Measurements from ENCODE around the gene THSD7A. TPM values are rescaled to one million over a fixed set of nuclear protein-coding genes. Genes with fewer than 3 reads are reported as not detected.

The THSD7A gene
- total and polyA plus RNA-seq, 2 donors from 2014 or later: 5.1 to 24.3 TPM

DNA sequence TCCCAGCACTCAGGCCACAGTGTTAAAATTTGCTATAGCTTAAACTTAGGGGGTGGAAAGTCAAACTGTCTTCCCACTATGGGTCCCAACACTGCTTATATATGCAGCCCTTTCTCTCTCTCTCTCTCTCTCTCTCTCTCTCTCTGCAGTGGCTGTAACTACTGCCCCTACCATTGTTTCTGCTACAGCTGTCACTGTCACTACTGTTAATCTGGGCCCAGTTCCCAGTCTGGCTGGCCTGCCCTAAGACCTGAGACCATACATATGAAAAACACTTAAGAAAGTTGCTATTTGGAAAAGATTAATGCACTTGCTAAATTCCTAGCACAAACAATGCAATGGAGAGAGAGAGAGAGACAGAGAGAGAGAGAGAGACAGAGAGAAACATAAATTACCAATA is 78.6 kb downstream of the THSD7A start:
- Histone ChIP-seq H3K9ac (ENCODE audit: low read length in 3 of 3) (peak overlapping the region in 1 of 3 donors; percentile 22), H3K27ac (ENCODE audit: low read depth in 2 of 2, low read length in 2 of 2) (peak overlapping the region; percentile 25 to 32), H3K36me3 (ENCODE audit: control insufficient read depth in 2 of 3, insufficient read depth in 3 of 3, low read length in 3 of 3) (no peaks in the 10 kb centered on the region), H3K4me1 (ENCODE audit: control insufficient read depth in 2 of 3, insufficient read depth in 2 of 3, low read depth in 1 of 3, low read length in 3 of 3) (peaks cover 0 to 9% (median 3%) of the 10 kb centered on the region in 3 donors), H3K4me3 (ENCODE audit: low read length in 3 of 3) (no peak overlapping the region), H3K27me3 (ENCODE audit: control insufficient read depth, insufficient read depth, low read length) (no peaks in the 10 kb centered on the region), H3K9me3 (ENCODE audit: control insufficient read depth in 2 of 3, insufficient read depth in 1 of 3, low read length in 3 of 3) (no peaks in the 10 kb centered on the region)
- TF ChIP-seq, protein P1, sequence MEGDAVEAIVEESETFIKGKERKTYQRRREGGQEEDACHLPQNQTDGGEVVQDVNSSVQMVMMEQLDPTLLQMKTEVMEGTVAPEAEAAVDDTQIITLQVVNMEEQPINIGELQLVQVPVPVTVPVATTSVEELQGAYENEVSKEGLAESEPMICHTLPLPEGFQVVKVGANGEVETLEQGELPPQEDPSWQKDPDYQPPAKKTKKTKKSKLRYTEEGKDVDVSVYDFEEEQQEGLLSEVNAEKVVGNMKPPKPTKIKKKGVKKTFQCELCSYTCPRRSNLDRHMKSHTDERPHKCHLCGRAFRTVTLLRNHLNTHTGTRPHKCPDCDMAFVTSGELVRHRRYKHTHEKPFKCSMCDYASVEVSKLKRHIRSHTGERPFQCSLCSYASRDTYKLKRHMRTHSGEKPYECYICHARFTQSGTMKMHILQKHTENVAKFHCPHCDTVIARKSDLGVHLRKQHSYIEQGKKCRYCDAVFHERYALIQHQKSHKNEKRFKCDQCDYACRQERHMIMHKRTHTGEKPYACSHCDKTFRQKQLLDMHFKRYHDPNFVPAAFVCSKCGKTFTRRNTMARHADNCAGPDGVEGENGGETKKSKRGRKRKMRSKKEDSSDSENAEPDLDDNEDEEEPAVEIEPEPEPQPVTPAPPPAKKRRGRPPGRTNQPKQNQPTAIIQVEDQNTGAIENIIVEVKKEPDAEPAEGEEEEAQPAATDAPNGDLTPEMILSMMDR (IDR thresholded peaks at IDR 0.05; ENCODE audit: borderline replicate concordance, extremely low read depth, insufficient read depth): no peak
- DNase-seq: peak in 3 of 5 donors; percentile 19 to 51 (median 41)
- FAIRE-seq: no peak
- intact Hi-C loops (cut with DNase I): no loop called here

DNA sequence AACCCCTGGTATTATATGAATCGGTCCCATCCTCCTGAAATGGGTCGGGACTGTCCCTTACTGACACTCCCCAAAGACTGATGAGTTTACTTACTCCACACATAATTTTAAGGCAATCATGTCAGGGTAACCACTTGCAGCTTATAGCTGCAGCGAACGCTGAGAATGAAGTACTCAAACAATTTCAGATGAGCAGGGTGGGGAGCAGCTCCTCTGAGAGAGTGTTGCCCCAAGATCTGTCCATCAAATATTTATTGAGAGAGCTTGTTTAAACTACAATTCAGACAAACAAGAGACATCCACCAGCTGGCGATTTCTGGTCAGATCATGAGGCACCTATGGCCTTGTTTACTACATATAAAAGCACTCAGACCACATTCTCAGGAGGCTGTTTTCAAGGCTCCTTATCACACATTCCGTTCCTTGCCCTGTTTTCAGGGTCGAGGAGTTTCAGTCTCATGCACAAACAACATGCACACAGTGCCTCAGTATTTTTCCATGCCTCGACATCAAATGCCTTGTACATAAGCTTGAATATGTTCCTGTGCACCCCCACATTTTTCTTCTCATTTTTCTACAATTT is 80.1 kb downstream of the THSD7A start:
- intact Hi-C loops (cut with DNase I): no loop called here
- H3K36me3 ChIP-seq (ENCODE audit: control insufficient read depth in 2 of 3, insufficient read depth in 3 of 3, low read length in 3 of 3): no peaks in the 10 kb centered on the region
- FAIRE-seq (peak; percentile 25), DNase-seq (peak in 1 of 5 donors; percentile 34)
- peaks cover 0 to 9% (median 3%) of the 10 kb centered on the region in 3 donors for H3K4me1 ChIP-seq (ENCODE audit: control insufficient read depth in 2 of 3, insufficient read depth in 2 of 3, low read depth in 1 of 3, low read length in 3 of 3)
- peak overlapping the region in 1 of 3 donors; percentile 41 for H3K4me3 ChIP-seq (ENCODE audit: low read length in 3 of 3)
- no peaks in the 10 kb centered on the region for H3K27me3 ChIP-seq (ENCODE audit: control insufficient read depth, insufficient read depth, low read length)
- H3K27ac ChIP-seq (ENCODE audit: low read depth in 2 of 2, low read length in 2 of 2): peak overlapping the region; percentile 71 to 73
- H3K9ac ChIP-seq (ENCODE audit: low read length in 3 of 3): peak overlapping the region in 1 of 3 donors; percentile 31
- TF ChIP-seq, protein P1 (IDR thresholded peaks at IDR 0.05; ENCODE audit: borderline replicate concordance, extremely low read depth, insufficient read depth): no peak
- H3K9me3 ChIP-seq (ENCODE audit: control insufficient read depth in 2 of 3, insufficient read depth in 1 of 3, low read length in 3 of 3): no peaks in the 10 kb centered on the region

DNA sequence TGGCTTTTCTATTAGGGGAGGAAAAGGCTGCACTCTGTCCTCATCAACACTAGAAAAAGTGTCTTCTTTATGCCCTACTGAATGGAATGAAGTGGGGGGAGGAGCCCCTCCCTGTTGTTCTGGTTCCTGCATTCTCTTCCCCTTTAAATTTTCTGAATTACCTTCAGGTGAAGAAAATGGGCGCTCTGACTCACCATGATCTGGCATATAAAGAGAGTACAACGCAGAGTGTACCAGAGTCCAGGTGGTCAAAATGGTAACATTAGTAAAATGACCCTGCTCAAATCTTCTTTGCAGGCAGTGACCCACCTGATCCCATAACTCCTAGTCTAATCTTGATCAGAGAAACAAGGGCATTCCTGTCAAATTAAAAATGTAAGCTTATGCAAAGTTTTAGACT is 80.7 kb downstream of the THSD7A start:
- no peaks in the 10 kb centered on the region for H3K9me3 ChIP-seq (ENCODE audit: control insufficient read depth in 2 of 3, insufficient read depth in 1 of 3, low read length in 3 of 3)
- H3K36me3 ChIP-seq (ENCODE audit: control insufficient read depth in 2 of 3, insufficient read depth in 3 of 3, low read length in 3 of 3): no peaks in the 10 kb centered on the region
- peak overlapping the region; percentile 58 to 73 for H3K27ac ChIP-seq (ENCODE audit: low read depth in 2 of 2, low read length in 2 of 2)
- DNase-seq (no peak), FAIRE-seq (no peak)
- peak overlapping the region in 1 of 3 donors; percentile 29 for H3K9ac ChIP-seq (ENCODE audit: low read length in 3 of 3)
- no peaks in the 10 kb centered on the region for H3K27me3 ChIP-seq (ENCODE audit: control insufficient read depth, insufficient read depth, low read length)
- H3K4me1 ChIP-seq (ENCODE audit: control insufficient read depth in 2 of 3, insufficient read depth in 2 of 3, low read depth in 1 of 3, low read length in 3 of 3): peaks cover 0 to 9% (median 3%) of the 10 kb centered on the region in 3 donors
- peak overlapping the region in 1 of 3 donors; percentile 41 for H3K4me3 ChIP-seq (ENCODE audit: low read length in 3 of 3)
- intact Hi-C loops (cut with DNase I): no loop called here
- TF ChIP-seq, protein P1 (IDR thresholded peaks at IDR 0.05; ENCODE audit: borderline replicate concordance, extremely low read depth, insufficient read depth): no peak
